GM23338 (cell line): ENCODE data around the gene CDH12.
"Not testable (repeated sequence)": the region's sequence is repeated elsewhere in the genome, so short reads cannot be mapped to it uniquely, and the experiment has no call there.

ENCODE experiments used
- CREB1 ChIP-seq: fragments of 250-450 bp; sonication (Bioruptor Pico); IDR thresholded peaks from 2 replicates; pipeline ENCODE4 v1.5.0; 2020; ENCODE audit warnings: low read depth, mild to moderate bottlenecking, moderate library complexity
- CTCF ChIP-seq, 2 experiments: fragments of 200-600 bp in 1 of 2; sonication (generic) in 1 of 2; conservative IDR thresholded peaks; 2 replicates each; pipeline versions ENCODE4 v1.5.1 to v1.6.1; 2016 to 2017; ENCODE audit warnings: antibody characterized with exemption in 2 of 2, low read depth in 2 of 2, mild to moderate bottlenecking in 2 of 2, moderate library complexity in 1 of 2
- EZH2 ChIP-seq: fragments of 200-600 bp; sonication (generic); IDR thresholded peaks from one replicate; pipeline ENCODE4 v1.8.0; 2017; ENCODE audit warnings: antibody characterized with exemption, mild to moderate bottlenecking, low read depth; ENCODE audit not compliant: unreplicated experiment
- EZH2phosphoT487 ChIP-seq: fragments of 200-600 bp; sonication (generic); IDR thresholded peaks from one replicate; pipeline ENCODE4 v1.8.1; 2018; ENCODE audit warnings: antibody characterized with exemption; ENCODE audit not compliant: unreplicated experiment
- JUNB ChIP-seq: IDR thresholded peaks from one replicate; pipeline ENCODE4 v1.6.1; 2016; ENCODE audit warnings: antibody characterized with exemption; ENCODE audit not compliant: unreplicated experiment
- NANOG ChIP-seq: IDR thresholded peaks from 2 replicates; pipeline ENCODE4 v1.6.1; 2016; ENCODE audit warnings: antibody characterized with exemption, borderline replicate concordance
- POLR2AphosphoS5 ChIP-seq: IDR thresholded peaks from 2 replicates; pipeline ENCODE4 v1.6.1; 2016; ENCODE audit warnings: antibody characterized with exemption, low read depth
- REST ChIP-seq: IDR thresholded peaks from one replicate; pipeline ENCODE4 v1.6.1; 2018; ENCODE audit warnings: antibody characterized with exemption; ENCODE audit not compliant: unreplicated experiment
- STAT1 ChIP-seq: IDR thresholded peaks from one replicate; pipeline ENCODE4 v1.6.1; 2016; ENCODE audit warnings: antibody characterized with exemption; ENCODE audit not compliant: unreplicated experiment
- ZNF114 ChIP-seq: fragments of 250-450 bp; sonication (Bioruptor Pico); IDR thresholded peaks from 2 replicates; pipeline ENCODE4 v1.5.0; 2020; ENCODE audit warnings: mild to moderate bottlenecking, moderate library complexity
- ZNF331 ChIP-seq: fragments of 250-450 bp; sonication (Bioruptor Pico); IDR thresholded peaks from 2 replicates; pipeline ENCODE4 v1.5.0; 2020; ENCODE audit warnings: low read depth, mild to moderate bottlenecking, moderate library complexity
- ZNF462 ChIP-seq: fragments of 250-450 bp; sonication (Bioruptor Pico); IDR thresholded peaks from 2 replicates; pipeline ENCODE4 v1.5.0; 2020; ENCODE audit warnings: mild to moderate bottlenecking, moderate library complexity
- TF ChIP-seq, protein P1 (sequence below): IDR thresholded peaks from 2 replicates; pipeline ENCODE4 v1.6.1; 2016; ENCODE audit warnings: antibody characterized with exemption

GRCh38 chr5:22001097-22001496 is 852.0 kb downstream of the CDH12 start:
- TF ChIP-seq CTCF (conservative IDR thresholded peaks at IDR 0.05; ENCODE audit: low read depth in 2 of 2); EZH2; EZH2phosphoT487; STAT1; JUNB; POLR2AphosphoS5; REST; ZNF114 (CRISPR knock-in tag); CREB1; ZNF331; NANOG; ZNF462 (CRISPR knock-in tag): not testable (repeated sequence)
- TF ChIP-seq, protein P1, sequence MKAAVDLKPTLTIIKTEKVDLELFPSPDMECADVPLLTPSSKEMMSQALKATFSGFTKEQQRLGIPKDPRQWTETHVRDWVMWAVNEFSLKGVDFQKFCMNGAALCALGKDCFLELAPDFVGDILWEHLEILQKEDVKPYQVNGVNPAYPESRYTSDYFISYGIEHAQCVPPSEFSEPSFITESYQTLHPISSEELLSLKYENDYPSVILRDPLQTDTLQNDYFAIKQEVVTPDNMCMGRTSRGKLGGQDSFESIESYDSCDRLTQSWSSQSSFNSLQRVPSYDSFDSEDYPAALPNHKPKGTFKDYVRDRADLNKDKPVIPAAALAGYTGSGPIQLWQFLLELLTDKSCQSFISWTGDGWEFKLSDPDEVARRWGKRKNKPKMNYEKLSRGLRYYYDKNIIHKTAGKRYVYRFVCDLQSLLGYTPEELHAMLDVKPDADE: not testable (repeated sequence)
